HG03159 (cell line): ENCODE data around the gene UBALD1.
A peak's percentile ranks its signal among the peaks of the same experiment; 100 is the strongest.

Experiments
- ATAC-seq: cut with Tn5 transposase; IDR thresholded peaks from one replicate; pipeline ENCODE4 v1.9.1; 2021; ENCODE audit warnings: mild to moderate bottlenecking, moderate library complexity; ENCODE audit not compliant: unreplicated experiment

UBALD1 gene

DNA sequence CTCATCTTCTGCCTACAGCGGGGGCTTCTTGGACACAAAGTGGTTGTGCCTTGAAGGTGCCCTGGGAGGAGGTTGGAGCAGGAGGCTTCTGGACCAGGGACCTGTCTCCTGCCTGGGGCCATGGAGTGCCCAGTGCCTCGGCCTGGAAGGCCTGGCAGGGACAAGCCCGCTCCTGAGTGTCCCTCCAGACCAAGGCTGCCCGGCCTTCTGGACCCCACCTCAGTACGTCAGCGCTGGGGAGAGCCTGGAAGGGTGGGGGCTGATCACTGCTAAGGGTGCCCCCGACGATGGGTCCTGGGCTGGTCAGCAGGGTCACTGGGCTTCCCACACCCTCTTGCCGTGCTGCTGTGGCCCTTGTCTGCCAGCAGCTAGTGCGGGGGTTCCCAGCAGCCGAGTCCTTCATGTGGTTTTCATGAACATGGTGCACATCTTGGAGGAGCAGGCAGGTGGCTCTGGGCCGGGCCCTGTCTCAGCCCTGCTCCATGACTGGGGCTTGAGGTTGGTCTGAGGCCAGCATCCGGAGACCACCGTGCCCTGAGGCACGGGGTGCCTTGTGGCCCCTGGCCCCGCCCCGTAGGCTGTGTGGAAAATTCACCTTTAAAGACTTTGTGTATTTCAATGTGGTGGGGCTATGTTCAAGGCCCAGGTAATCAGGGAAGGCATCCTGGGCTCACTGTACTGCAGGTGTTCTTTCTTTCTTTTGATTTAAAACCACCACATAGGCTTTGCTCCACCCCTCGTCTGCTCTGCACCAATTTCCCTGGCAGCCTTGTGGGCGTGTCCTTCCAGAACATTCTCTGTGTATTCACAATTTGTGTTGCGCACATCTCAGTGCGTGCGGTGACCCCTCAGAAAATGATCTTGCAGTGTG is 32.3 kb upstream of the UBALD1 start:
- no peak for ATAC-seq

DNA sequence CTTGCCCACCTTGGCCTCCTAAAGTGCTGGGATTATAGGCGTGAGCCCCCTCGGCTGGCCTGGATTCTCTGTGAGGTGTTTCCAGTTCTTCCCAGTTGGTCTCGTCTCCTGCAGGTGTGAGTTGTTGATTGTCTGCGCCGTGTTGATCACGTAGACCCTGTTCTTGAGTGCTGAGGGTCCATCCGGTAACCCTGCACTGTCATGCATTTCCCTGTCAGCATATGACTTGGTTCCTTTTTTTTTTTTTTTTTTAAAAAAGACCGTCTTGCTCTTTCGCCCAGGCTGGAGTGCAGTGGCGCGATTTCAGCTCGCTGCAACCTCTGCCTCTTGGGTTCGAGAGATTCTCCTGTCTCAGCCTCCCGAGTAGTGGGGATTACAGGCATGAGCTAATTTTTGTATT is 27.2 kb upstream of the UBALD1 start:
- no peak for ATAC-seq

DNA sequence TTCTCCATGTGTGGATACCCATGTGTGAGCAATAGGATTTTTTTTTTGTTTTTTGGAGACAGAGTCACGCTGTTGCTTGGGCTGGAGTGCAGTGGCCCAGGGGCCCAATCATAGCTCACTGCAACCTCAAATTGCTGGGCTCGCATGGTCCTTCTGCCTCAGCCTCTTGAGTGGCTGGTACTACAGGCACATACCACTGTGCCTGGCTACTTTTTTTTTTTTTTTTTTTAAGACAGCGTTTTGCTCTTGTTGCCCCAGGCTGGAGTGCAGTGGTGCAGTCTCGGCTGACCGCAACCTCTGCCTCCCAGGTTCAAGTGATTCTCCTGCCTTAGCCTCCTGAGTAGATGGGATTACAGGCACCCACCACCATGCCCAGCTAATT is 26.6 kb upstream of the UBALD1 start:
- ATAC-seq: no peak

DNA sequence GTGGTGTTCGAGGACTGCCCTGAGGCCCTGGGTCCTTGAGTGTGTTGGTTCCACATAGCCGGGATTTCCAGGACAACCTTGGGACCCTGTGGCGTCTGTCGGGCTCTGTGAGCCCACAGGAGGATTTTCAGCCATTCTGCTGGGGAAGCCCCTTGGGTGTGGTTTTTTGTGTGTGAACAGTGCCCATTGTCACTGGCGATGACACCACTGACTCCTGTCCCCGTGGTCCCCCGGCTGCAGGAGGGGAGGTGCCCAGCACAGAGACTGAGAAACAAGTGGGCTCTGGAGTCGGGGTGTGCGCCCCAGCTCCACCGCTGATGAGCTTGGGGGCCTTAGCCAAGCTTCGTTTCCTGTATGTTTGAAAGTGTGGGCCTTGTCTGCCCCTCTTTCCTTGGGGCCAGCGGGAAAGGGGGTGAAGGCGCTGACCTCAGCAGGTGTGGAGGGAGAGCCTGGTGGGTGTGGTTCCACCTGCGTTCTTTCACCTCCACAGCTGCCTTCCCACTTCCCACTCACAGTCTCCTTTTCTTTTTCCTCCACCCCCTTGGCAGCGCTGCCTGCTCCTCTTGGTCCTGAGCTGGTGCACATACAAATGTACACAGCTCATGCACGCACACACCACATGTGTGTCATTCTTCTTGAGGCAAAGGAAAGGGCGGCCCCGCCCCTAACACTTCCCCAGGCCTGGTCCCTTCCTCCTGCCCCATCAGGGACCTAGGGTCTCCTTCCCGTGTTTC is 26.1 kb upstream of the UBALD1 start:
- ATAC-seq: no peak

DNA sequence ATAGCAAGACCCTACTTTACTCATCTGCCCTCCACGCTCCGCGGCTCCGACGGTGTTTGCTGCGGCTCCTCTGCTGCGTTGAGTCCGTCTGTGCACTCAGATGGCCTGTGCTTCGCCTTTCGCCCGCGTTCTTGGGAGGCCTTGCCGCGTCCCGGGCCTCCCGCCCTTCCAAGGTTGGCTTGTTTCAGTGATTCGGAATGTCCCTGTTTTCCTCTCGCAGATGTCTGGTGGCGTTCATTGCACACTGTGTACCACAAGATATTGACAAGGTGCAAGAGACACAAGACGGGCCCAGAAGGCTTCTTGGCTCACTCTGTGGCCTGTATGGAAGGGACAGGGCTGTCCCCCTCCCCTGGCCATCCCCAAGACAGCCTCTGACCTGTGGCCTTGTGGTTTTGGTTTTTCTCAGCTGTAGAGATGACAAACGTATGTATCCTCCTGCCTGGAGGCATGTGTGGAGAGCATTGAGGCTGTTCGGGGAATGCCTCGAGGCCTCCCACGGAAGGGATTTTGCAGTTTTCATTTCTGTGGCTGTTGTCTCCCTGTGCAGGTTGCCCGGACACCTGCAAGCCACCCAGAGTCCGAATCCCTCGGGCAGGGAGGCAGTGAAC is 25.3 kb upstream of the UBALD1 start:
- no peak for ATAC-seq

DNA sequence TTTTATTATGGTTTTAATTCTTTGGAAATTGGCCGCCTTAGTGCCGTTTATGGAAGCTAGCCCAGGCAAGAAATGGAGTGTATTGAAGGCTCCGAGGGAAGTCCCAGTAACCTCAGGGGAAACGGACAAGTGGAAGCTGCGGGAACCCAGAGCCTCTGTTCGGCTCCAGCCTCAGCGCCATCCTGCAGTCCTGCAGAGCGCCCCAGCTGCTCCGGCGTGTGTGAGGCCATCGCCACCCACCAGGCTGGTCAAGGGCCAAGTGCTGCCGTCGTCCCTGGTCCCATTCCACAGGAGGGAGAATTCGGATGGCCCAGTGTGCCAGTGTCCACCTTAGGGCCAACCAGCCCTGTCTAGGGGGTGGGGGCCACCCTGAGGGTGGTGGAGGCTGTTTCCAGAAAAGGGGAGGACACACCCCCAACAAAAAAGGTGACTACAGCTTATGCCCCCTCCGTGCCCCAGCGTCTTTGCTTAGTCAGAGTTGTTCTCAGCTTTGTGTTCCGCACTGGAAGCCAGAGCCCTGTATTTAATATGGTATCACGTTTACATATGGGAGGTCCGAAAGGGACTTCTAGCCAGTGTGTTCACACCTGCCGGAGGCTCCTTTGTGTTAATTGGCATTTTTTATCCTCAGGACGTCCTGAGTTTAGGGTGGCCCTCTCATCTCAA is 22.9 kb upstream of the UBALD1 start:
- ATAC-seq: no peak

DNA sequence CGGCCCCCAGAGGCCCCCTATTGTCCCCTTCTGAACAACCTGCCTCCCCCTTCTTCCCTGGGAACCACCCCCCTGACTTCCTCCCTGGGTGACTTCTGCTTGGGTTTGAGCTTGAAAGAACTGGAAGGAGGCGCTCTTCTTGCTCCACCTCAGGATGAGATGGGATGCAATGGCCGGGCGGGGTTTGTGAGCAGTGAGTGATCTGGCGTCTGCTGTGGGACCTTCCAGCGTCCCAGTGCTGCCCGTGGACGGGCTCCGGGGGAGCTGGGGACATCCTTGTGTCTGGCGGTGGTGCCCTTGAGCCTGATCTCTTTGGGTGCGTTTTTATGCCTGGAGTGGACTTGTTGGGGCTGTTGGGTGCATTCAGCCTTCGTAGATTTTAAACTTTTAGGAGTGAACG is 21.5 kb upstream of the UBALD1 start:
- ATAC-seq: no peak

DNA sequence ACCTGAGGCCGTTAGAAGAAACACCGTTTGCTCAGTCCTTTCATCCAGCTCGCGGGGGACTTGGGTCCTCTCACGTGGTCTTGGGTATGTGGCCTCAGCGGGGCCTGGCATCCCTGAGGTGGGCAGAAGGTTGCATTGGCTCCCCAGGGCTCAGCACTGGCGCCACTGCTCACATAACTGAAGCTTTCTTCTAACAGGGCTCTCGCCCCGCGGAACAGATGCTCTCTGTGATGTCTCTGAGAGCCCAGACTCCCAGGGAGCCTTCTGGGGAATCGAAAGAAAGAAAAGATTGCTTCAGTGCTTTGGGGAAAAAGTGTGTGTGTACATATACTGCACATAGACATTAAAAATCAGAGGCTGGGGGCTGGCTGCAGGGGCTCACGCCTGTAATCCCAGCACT is 20.1 kb upstream of the UBALD1 start:
- no peak for ATAC-seq

DNA sequence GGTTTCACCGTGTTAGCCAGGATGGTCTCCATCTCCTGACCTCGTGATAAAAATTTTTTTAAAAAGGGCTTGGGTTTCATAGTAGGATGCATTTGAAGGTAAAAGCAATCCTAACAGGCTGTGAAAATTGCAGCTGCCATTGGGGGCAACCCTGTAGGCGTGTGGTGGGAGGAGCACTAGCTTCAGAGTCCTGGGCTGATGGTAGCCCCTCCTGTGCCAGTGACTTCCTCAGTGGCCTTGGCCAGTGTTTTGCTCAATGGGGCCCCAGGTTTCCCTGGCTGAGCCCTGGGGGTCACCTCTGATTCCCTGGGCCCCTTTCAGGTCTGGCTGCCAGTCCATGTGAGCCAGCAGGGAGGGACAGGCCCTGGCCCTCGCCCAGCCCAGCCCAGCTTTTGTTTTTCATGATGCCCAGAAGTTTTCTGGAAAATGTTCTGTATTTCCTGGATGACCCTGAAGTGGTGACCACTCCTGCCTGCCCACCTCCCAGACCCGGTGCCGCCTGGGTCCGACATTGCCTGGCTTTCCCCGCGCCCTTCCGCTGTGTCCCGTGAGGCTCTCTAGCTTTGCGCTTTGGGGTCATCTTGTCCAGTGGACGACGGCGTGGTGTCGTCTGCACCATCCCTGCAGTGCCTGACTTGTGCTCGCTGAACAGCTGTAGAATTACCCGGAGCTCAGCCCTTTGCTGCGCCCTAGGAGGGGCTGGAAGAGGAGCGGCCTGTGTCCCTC is 19.4 kb upstream of the UBALD1 start:
- no peak for ATAC-seq

DNA sequence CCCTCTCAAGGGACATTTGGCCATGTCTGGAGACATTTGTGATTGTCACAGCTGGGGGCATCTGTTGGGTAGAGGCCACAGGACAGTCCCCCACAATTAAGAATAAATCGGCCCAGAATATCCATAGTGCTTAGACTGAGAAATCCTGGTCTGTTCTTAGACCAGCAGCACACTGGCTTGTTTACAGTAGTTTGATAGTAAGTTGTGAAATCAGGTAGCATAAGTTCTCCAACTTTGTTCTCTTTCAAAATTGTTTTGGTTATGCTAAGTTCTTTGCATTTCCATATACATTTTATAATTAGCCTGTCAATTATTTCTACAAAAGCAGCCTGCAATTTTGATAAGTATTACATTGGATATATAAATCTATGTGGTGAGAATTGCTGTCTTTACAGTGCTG is 16.8 kb upstream of the UBALD1 start:
- ATAC-seq: no peak

DNA sequence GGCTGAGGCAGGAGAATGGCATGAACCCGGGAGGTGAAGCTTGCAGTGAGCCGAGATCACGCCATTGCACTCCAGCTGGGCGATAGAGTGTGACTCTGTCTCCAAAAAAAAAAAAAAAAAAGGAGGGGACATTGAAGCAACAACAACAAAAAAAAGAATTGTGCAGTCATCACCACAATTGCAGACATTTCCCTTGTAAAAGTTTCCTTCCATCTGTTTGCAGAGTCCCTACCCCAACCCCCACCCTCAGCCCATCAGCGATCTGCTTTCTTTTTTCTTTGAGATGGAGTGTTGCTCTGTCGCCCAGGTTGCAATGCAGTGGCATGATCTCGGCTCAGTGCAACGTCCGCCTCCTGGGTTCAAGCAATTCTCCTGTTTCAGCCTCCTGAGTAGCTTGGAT is 13.6 kb upstream of the UBALD1 start:
- ATAC-seq: no peak

DNA sequence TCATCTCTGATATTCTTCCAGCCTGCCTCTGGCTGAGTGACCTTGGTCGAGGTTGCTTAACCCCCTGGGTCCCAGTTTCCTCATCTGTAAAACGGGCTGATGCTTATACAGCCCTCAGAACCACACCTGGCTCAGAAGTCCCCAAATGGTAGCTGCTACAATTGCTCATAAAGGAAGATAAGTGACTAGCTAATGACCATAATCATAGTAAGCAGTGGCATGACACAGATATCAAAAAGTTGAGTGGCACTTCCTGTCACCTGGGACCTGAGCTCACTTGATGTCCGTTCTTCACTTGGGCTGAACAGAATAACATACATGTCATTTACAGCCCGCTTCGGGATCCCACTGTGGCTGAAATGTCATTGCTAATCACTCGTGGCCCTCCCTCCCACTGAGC is 11.7 kb upstream of the UBALD1 start:
- no peak for ATAC-seq

DNA sequence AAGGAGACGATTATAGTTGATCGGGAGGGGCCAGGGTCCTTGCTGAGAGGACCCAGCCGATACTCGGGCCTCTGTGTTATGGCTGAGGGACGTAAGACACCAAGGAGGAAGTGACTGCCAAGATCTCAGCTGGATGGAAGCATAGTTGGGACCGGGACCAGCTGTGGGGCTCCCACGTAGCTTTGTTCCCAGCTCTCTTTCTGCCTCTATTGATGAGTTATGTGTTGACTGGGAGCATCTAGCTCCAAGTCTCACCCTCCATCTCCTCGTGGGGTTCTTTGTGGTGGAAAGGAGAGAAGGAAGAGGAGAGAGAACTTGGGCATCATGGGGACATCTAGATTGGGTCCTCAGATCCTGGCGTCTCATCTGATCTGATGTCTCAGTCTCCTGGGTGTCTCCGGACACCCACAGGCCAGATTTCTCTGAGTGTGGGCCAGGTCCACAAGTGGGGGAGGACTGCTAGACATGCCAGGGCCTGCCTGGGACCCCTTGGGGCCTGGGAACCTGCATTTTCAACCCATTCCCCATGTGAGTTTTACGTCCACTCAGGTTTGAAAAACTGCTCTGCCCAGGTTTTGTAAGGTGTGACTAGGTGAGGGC is 11.0 kb upstream of the UBALD1 start:
- ATAC-seq: no peak

DNA sequence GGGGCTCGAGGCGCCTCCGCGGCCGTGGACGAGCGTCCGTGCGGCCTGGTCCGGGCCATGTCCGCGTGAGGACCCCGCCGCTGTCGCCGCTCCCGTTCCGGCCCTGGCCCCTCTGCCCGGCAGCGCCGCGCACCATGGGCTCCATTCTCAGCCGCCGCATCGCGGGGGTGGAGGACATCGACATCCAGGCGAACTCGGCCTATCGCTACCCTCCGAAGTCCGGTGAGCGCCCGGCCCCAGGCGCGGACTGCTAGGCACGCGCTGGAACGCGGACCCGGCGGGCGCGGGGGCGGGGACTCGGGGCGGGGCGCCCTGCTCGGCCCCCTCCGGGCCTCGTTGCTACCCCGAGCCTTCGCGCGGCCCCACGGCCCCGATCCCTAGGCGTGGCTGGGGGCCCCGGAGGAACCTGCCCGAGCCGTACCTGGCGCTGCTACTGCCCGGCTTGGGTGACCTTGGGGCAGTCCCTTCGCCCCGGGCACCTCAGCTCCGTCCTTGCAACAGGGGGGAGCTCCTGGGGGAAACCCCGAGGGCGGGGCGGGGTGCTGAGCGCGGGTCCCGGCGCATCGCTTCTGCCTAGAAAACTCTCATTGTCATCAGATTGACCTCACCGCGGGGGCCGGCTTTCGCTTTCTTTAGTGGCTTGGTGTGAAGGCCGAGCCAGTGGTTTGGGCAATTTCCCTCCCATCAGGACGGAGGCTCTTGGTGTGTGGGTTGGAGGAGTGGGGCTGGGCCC is 10.3 kb upstream of the UBALD1 start:
- ATAC-seq: peak; percentile 46

DNA sequence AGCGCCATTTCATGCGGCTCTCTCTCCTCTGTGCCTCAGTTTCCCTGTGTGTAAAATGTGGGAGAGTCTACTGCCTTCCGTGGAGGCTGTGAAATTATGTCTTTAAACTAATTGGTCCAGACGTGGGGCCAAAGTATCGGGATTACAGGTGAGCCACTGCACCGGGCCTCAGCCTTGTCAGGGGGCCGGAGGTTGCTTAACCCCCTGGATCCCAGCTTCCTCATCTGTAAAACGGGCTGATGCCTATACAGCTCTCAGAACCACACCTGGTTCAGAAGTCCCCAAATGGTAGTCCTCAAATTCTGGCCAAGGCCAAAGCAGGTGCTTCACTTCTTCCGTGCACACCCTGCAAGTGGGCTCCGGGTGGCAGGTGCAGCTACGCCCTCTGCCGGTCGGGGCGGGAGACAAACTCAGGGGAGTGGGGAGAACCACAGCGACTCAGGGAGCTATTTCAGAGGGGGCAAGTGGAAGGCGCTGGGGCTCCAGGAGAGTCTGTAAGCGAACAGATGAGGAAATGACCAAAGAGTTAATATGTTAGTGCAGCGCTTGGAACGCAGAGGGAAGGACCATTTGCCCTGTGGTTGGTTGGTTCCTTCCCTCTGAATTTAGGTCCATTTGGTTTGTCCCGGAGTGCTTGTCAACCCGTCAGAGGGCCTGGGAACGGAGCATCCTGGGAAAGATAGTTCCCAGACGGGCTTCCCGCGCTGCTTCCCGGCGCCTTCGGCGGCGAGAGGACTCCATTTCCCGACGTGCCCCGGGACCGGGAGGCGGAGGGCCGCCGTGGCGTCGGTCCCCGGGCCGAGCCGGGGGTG is 9.5 kb upstream of the UBALD1 start, which contains the start of gene MGRN1:
MGRN1 (plus strand) TSS at position 812 of the 812 bp plus-strand sequence. CDS start 135 bp downstream, outside the sequence.
- peak; percentile 72 for ATAC-seq

DNA sequence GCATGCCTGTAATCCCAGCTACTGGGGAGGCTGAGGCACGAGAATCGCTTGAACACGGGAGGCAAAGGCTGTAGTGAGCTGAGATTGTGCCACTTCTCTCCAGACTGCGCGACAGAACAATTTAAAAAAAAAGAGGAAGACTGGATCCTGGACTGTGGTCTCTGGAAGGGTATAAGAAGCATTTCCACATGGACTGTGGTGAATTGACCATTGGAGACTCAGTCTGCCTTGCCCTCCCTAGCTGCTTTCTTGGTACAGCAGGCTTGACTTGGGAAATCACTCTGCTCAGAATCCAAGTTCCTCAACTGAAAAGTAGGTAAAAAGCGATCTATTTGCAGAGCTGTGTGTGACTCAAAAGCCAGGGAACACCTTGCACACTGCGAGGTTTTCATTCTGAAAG is 8.9 kb upstream of the UBALD1 start:
- no peak for ATAC-seq

DNA sequence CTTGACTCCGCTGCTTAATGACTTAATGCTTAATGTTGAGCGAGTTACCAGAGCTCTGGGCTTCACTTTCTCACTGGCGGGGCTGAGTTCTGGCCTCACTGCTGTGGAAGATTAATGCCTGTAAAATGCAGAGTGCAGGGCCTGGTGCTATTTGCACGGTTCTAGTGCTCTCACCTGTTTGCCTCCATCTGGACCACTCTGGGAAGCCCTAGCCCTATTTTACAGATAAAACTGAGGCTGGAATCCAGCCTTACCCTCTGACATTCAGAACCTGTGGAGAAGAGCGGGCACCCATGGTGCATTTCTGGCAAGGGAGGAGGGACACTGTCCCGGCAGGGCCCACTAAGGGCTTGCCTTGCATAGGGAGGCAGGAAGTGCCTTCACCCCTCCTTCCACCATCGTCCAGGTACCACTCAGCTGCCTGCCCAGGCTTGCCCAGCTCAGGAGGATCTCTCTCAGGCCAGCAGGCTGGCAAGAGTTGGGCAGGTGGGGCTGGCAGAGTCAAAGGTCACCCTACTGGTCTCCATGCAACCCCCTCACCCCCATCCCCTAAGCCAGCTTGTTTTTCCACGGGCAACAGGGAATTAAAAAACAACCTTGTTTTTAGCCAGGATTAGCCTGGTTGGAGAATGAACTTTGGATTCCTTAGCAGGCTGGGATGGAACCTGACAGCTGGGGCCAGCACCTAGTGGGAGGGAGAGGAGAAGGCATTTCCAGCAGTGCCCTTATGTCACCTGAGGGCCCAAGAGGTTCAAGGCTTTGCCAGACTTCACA is 4.1 kb upstream of the UBALD1 start:
- ATAC-seq: no peak

DNA sequence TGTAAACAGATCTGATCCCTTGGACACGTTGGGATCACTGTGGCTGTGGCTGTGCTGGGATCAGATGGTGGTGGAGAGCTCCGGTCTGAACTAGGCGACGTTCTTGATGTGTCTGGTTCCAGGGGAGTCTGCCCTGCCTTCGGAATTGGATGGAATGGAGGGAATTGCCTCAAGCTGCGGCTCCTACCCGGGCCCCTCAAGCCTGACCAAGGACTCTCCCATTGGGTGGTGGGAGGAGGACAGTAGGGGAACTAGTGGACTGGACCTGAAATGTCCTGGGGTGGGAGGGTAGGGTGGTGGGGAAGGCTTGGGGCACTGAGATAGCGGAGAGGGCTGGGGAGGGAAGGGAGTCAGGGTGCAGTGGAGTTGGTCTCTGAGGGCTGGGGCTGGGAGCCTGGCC is 3.2 kb upstream of the UBALD1 start:
- ATAC-seq: no peak
